T-cell (primary cell): ENCODE results near the gene FGF1. TPM values are rescaled to one million over a fixed set of nuclear protein-coding genes. Genes with fewer than 3 reads are reported as not detected.

Source experiments
- ATAC-seq, 4 experiments: fragments of 200-7000 bp in 3 of 4; fragments of 150-1000 bp in 1 of 4; cut with Tn5 transposase; replicated peaks in 1 of 4; 1 replicate in 3 of 4; 2 replicates in 1 of 4; pipeline ENCODE4 v1.10.0; 2021; ENCODE audit warnings: moderate library complexity in 3 of 4, mild to moderate bottlenecking in 2 of 4, moderate number of reproducible peaks in 1 of 4
- CTCF ChIA-PET, 2 donors: fragments of 300-600 bp; sonication (Branson Sonifier 250); formaldehyde crosslinking; loops; one replicate each; lab custom pipeline; 2022; ENCODE audit warnings: antibody characterized with exemption in 2 of 2; lab: Charles Lee
- POLR2A ChIA-PET, 2 donors: fragments of 300-600 bp; sonication (Branson Sonifier 250); formaldehyde crosslinking; loops; one replicate each; lab custom pipeline; 2022; ENCODE audit warnings: antibody characterized with exemption in 2 of 2; lab: Charles Lee
- DNase-seq, 35 experiments: peaks; one replicate each; pipeline versions ENCODE4 v3.0.0 to v3.0.0-alpha.2; 2013 to 2023
- H3K27ac ChIP-seq: one replicate; pipeline ENCODE4 v1.5.1; 2013; ENCODE audit warnings: low read length
- H3K27me3 ChIP-seq, 2 experiments: replicated peaks in 1 of 2; 1 replicate in 1 of 2; 2 replicates in 1 of 2; pipeline versions ENCODE4 v1.6.1 to v1.7.0; 2013; ENCODE audit warnings: low read length in 1 of 2, mixed read lengths in 1 of 2; ENCODE audit not compliant: control insufficient read depth in 2 of 2, insufficient read depth in 2 of 2; ENCODE audit errors: extremely low read depth in 1 of 2
- H3K36me3 ChIP-seq, 2 donors: 1 replicate in 1 of 2; 2 replicates in 1 of 2; pipeline versions ENCODE4 v1.6.1 to v1.7.0; 2013; ENCODE audit warnings: low read length in 1 of 2; ENCODE audit not compliant: control insufficient read depth in 2 of 2, insufficient read depth in 1 of 2; ENCODE audit errors: extremely low read depth in 1 of 2
- H3K4me1 ChIP-seq, 2 experiments: 1 replicate in 1 of 2; 2 replicates in 1 of 2; pipeline versions ENCODE4 v1.6.1 to v1.7.0; 2013; ENCODE audit warnings: low read length in 2 of 2, mixed read lengths in 1 of 2; ENCODE audit not compliant: insufficient read depth in 2 of 2, control insufficient read depth in 1 of 2; ENCODE audit errors: extremely low read depth in 1 of 2
- H3K4me3 ChIP-seq, 2 donors: 1 replicate in 1 of 2; 2 replicates in 1 of 2; pipeline versions ENCODE4 v1.5.1 to v1.7.0; 2013; ENCODE audit warnings: mild to moderate bottlenecking in 2 of 2, low read length in 1 of 2, moderate library complexity in 1 of 2; ENCODE audit not compliant: control insufficient read depth in 1 of 2; ENCODE audit errors: extremely low read depth in 1 of 2
- H3K9me3 ChIP-seq: 2 replicates; pipeline ENCODE4 v1.7.0; 2013
- H3K27ac Mint-ChIP-seq, 2 donors: one replicate each; pipeline ENCODE4 v1.8.0; 2020 to 2021; ENCODE audit warnings: mild to moderate bottlenecking in 2 of 2, mixed read lengths in 2 of 2
- H3K27me3 Mint-ChIP-seq, 2 donors: one replicate each; pipeline ENCODE4 v1.8.0; 2021 to 2022; ENCODE audit warnings: mixed read lengths in 2 of 2
- H3K36me3 Mint-ChIP-seq: one replicate; pipeline ENCODE4 v1.8.0; 2021; ENCODE audit warnings: mixed read lengths
- H3K4me1 Mint-ChIP-seq, 3 donors: one replicate each; pipeline ENCODE4 v1.8.0; 2020 to 2022; ENCODE audit warnings: mixed read lengths in 3 of 3, mild to moderate bottlenecking in 1 of 3
- H3K4me3 Mint-ChIP-seq, 3 donors: one replicate each; pipeline ENCODE4 v1.8.0; 2020 to 2022; ENCODE audit warnings: mild to moderate bottlenecking in 3 of 3, mixed read lengths in 3 of 3, moderate library complexity in 3 of 3
- H3K9me3 Mint-ChIP-seq, 3 donors: one replicate each; pipeline ENCODE4 v1.8.0; 2020 to 2022; ENCODE audit warnings: mixed read lengths in 3 of 3
- WGBS: methylation state at CpG from one replicate; pipeline ENCODE4 v1.1.5; 2013; ENCODE audit warnings: missing lambda C conversion rate; ENCODE audit not compliant: insufficient coverage; 5-methylcytosine and 5-hydroxymethylcytosine counted together
- total RNA-seq, 35 experiments: library from RNA in 6 of 35; stranded (reverse) in 6 of 35; fragments of 120-200 nt in 1 of 35; gene quantifications; one replicate each; pipeline versions ENCODE4 v1.2.1 to v1.2.4 and lab custom pipeline; 2013 to 2026

Gene FGF1
- total RNA-seq, 5 donors from 2014 or later (not counting 1 experiment from before 2014, with no cell fraction given) = not detected

DNA sequence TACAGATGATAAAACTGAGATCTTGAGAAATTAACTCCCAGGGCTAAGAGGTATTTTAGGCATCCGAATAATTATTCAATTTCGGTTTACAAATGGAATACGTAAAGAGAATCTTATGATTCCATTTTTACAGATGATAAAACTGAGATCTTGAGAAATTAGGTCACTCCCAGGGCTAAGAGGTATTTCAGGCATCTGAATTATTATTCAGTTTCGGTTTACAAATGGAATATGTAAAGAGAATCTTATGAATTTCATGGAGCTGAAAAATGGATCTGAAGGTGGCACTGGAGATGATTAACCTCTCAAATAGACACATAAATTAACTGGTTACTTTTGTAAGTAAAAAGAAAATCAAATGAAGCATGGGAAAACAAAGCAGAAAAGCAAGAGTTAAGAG lies 44.2 kb downstream of the FGF1 start:
- DNase-seq (no peak), ATAC-seq (no peak)
- ChIA-PET POLR2A (no interaction called here), CTCF (no interaction called here)
- H3K4me1 Mint-ChIP-seq = no peaks in the 10 kb centered on the region
- H3K4me3 Mint-ChIP-seq = no peak overlapping the region
- WGBS = 80% methylated on average over 1 of the region's 4 CpGs
- Histone ChIP-seq H3K27ac (no peak overlapping the region), H3K9me3 (no peaks in the 10 kb centered on the region), H3K4me3 (no peak overlapping the region), H3K36me3 (no peaks in the 10 kb centered on the region), H3K27me3 (peaks cover 0 to 11% of the 10 kb centered on the region in 2 experiments), H3K4me1 (no peaks in the 10 kb centered on the region)
- H3K27ac Mint-ChIP-seq = no peak overlapping the region
- peaks cover 21 to 36% of the 10 kb centered on the region in 2 donors for H3K27me3 Mint-ChIP-seq
- no peaks in the 10 kb centered on the region for H3K36me3 Mint-ChIP-seq
- H3K9me3 Mint-ChIP-seq = no peaks in the 10 kb centered on the region

DNA sequence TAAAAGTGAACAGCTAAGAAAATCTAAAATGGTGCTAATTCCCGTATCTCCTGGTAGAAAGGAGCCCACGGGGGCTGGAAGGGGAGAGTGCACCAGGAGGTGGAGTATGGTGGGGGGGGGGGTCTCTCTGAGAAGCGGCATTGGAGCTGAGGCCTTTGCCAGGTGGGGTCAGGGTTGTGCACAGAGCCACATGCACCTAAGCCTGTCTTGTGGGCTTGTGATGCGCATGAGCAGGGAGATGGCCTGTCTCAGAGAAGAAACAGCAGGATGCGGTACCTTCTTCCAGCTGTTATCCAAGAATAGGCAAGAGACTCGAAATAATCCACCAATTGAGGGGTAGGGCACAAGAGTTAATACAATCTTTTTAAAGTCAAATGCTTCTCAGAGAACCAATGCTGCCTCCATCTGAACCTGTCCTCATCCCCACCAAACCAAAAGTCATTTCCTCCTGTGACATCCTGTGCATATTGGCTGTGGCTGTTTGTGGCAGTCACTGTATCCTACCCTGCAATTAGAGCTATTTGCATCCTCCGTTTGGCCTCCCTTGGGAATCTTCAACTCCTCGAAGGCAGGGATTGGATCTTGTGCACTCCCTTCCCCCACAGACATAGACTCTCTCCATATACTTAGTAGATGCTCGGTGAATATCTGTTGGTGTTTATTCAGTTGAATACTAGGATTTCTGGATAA lies 45.4 kb downstream of the FGF1 start:
- Mint-ChIP-seq H3K9me3 (no peaks in the 10 kb centered on the region), H3K4me3 (no peak overlapping the region), H3K27ac (no peak overlapping the region), H3K36me3 (no peaks in the 10 kb centered on the region), H3K27me3 (peaks cover 18 to 44% of the 10 kb centered on the region in 2 donors), H3K4me1 (no peaks in the 10 kb centered on the region)
- 67% methylated on average over 3 of the region's 9 CpGs for WGBS
- no peaks in the 10 kb centered on the region for H3K9me3 ChIP-seq
- H3K4me1 ChIP-seq = no peaks in the 10 kb centered on the region
- H3K4me3 ChIP-seq = no peak overlapping the region
- ChIA-PET CTCF (no interaction called here), POLR2A (interaction anchor here in 1 of 2 donors (0.6 kb wide), 1 partner anchor 62 kb away, joined by 4 read pairs; no protein-coding TSS in a partner anchor)
- ATAC-seq = no peak
- DNase-seq = no peak
- no peak overlapping the region for H3K27ac ChIP-seq
- peaks cover 0 to 11% of the 10 kb centered on the region in 2 experiments for H3K27me3 ChIP-seq
- H3K36me3 ChIP-seq = no peaks in the 10 kb centered on the region

DNA sequence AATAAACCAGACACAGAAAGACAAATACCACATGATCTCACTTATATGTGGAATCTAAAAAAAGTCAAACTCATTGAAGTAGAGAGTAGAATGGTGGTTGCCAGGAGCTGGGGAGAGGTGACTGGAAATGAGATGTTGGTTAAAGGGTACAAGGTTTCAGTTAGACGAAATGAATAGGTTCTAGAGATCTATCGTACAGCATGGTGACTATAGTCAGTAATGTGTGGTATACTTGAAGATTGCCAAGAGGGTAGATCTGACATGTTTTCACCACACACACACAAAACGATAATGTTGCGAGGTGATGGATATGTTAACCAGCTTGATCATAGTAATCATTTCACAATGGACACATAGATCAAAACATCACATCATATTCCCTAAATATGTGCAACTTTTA lies 46.4 kb downstream of the FGF1 start:
- Mint-ChIP-seq H3K4me3 (no peak overlapping the region), H3K4me1 (no peaks in the 10 kb centered on the region), H3K27me3 (peaks cover 18 to 42% of the 10 kb centered on the region in 2 donors), H3K27ac (no peak overlapping the region), H3K36me3 (no peaks in the 10 kb centered on the region), H3K9me3 (no peaks in the 10 kb centered on the region)
- ChIA-PET POLR2A (interaction anchor here in 1 of 2 donors (0.5 kb wide), 1 partner anchor 242 kb away, joined by 3 read pairs; no protein-coding TSS in a partner anchor), CTCF (no interaction called here)
- Histone ChIP-seq H3K9me3 (no peaks in the 10 kb centered on the region), H3K27me3 (peaks cover 0 to 11% of the 10 kb centered on the region in 2 experiments), H3K4me3 (no peak overlapping the region), H3K36me3 (no peaks in the 10 kb centered on the region), H3K4me1 (no peaks in the 10 kb centered on the region), H3K27ac (no peak overlapping the region)
- DNase-seq (no peak), ATAC-seq (no peak)
- WGBS = no CpG with 5 or more reads among the region's 4 CpGs

DNA sequence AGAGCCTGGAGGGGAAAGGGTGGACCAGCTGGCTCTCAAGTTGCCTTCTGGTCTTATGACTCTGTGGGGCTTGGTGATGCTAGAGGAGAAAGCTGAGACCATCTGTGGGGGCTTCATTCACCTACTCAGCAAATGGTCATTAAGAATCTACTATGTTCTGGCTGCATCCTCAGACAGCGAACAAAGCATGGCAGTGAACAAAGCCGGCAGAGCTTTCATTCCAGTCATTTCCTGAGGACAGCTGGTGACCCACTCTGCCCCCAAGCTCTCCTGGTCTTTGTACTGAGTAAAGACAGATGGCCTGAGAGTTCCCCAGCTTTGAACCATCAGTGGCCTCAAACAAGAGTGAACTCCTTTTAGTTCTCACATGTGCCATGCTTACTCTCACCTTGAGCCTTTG lies 48.0 kb downstream of the FGF1 start:
- H3K4me3 ChIP-seq = no peak overlapping the region
- no peak overlapping the region for H3K27ac ChIP-seq
- no peaks in the 10 kb centered on the region for H3K36me3 ChIP-seq
- no peaks in the 10 kb centered on the region for H3K9me3 Mint-ChIP-seq
- no peaks in the 10 kb centered on the region for H3K4me1 ChIP-seq
- H3K27me3 ChIP-seq = peaks cover 0 to 15% of the 10 kb centered on the region in 2 experiments
- peak overlapping the region in 1 of 2 donors; percentile 4 for H3K27ac Mint-ChIP-seq
- ATAC-seq = no peak
- H3K27me3 Mint-ChIP-seq = peaks cover 13 to 37% of the 10 kb centered on the region in 2 donors
- no peaks in the 10 kb centered on the region for H3K9me3 ChIP-seq
- ChIA-PET CTCF (no interaction called here), POLR2A (no interaction called here)
- H3K4me1 Mint-ChIP-seq = no peaks in the 10 kb centered on the region
- no peak for DNase-seq
- no peak overlapping the region for H3K4me3 Mint-ChIP-seq
- H3K36me3 Mint-ChIP-seq = no peaks in the 10 kb centered on the region
- WGBS = 84% methylated on average over 2 of the region's 2 CpGs

DNA sequence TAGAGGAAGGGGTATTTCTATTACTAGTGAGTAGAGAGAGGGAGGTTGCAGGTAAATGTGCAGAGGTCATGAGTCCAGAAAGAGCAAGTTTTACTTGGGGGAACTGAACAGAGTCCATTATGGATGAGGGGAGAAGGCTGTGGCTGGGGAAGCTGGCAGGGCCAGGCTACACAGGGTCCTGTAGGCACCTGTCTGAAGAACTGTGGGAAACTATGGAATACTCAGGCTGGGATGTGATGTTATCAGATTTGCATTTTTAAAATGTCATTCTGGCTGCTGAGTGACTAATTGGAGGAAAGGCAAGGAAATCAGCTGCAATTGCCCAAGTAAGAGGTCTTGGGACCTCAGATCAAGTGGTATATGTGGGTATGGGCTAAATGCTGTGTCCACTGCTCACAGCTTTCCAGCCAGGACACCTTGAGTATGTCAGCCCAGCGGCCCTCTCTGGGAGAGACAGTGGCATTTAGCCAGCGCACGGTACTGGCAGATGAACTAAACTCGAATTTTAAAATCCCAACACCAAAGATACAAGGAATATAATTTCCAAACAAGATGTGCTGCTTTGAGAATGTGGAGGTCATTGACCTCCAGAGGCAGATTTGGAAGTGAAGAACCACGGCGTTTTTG lies 49.1 kb downstream of the FGF1 start:
- Mint-ChIP-seq H3K9me3 (no peaks in the 10 kb centered on the region), H3K27ac (no peak overlapping the region), H3K4me3 (no peak overlapping the region), H3K4me1 (no peaks in the 10 kb centered on the region), H3K36me3 (no peaks in the 10 kb centered on the region), H3K27me3 (peaks cover 10 to 35% of the 10 kb centered on the region in 2 donors)
- no peaks in the 10 kb centered on the region for H3K4me1 ChIP-seq
- no peaks in the 10 kb centered on the region for H3K36me3 ChIP-seq
- no peak overlapping the region for H3K4me3 ChIP-seq
- DNase-seq (no peak), ATAC-seq (no peak)
- CTCF ChIA-PET = interaction anchor here in 1 of 2 donors (0.8 kb wide), 1 partner anchor 88 kb away, joined by 3 read pairs; no protein-coding TSS in a partner anchor
- WGBS = no CpG with 5 or more reads among the region's 6 CpGs
- POLR2A ChIA-PET = no interaction called here
- no peak overlapping the region for H3K27ac ChIP-seq
- no peaks in the 10 kb centered on the region for H3K9me3 ChIP-seq
- peaks cover 0 to 15% of the 10 kb centered on the region in 2 experiments for H3K27me3 ChIP-seq

DNA sequence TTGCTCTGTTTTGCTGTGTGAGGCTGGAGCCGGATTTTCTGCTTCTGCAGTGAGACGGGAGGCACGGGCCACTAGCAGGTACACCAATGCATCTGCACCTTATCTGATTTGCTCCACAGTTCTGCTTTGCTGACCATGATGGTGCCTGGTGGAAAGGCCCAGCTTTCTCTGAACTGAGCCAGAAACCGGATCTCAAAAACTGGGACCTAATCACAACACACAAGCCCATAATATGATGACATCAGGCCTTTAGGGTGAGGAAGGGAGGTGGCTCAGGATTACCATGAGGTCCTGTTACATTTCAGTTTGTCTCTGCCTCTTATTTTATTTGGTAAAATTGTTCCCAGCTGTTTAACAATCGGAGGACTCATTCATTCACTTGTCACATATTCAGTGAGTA lies 49.8 kb downstream of the FGF1 start:
- peaks cover 0 to 15% of the 10 kb centered on the region in 2 experiments for H3K27me3 ChIP-seq
- ChIA-PET POLR2A (no interaction called here), CTCF (interaction anchor here in 1 of 2 donors (0.9 kb wide), 1 partner anchor 19 kb away, joined by 4 read pairs; no protein-coding TSS in a partner anchor)
- H3K27ac Mint-ChIP-seq = no peak overlapping the region
- no peaks in the 10 kb centered on the region for H3K9me3 Mint-ChIP-seq
- ATAC-seq (no peak), DNase-seq (no peak)
- H3K27me3 Mint-ChIP-seq = peaks cover 10 to 33% of the 10 kb centered on the region in 2 donors
- no peak overlapping the region for H3K4me3 ChIP-seq
- 100% methylated on average over 1 of the region's 5 CpGs for WGBS
- no peaks in the 10 kb centered on the region for H3K36me3 ChIP-seq
- no peak overlapping the region for H3K4me3 Mint-ChIP-seq
- no peaks in the 10 kb centered on the region for H3K4me1 ChIP-seq
- H3K36me3 Mint-ChIP-seq = no peaks in the 10 kb centered on the region
- no peak overlapping the region for H3K27ac ChIP-seq
- H3K9me3 ChIP-seq = no peaks in the 10 kb centered on the region
- H3K4me1 Mint-ChIP-seq = no peaks in the 10 kb centered on the region
